Measurements from ENCODE around the gene CSMD2.

- no peak for TF ChIP-seq CTCF (IDR thresholded peaks at IDR 0.05; ENCODE audit: insufficient read depth, low read length, poor library complexity, severe bottlenecking)
- no peak for TF ChIP-seq EZH2phosphoT487 (conservative IDR thresholded peaks at IDR 0.05; ENCODE audit: low read length)
Measured at GRCh38 chr1:33972676-33973395, 192.2 kb downstream of the CSMD2 start.
